RKO (cell line): ENCODE results near the gene WDR45B.

Experiments used
- DNase-seq: peaks from one replicate; pipeline ENCODE4 v3.0.0-alpha.2; 2016; ENCODE audit warnings: low spot score

The WDR45B gene

GRCh38 chr17:82648165-82648668 is at the start of gene WDR45B:
Gene WDR45B (minus strand): TSS chr17:82648444. CDS start chr17:82648340, 104 bp downstream.
- DNase-seq: peak; percentile 97

DNA sequence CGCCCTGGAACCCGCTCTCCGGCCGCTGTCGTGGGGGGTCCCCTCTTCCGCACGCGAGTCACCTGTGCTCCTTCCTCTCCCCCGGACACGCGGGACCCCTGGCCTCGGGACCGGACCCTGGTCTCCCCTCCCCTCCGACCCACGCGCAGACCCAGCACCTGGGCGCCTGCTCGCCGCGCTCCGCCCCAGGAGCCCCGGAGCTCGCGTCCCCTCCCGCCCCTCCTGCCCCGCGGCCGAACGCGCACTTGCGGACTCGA is 49.5 kb upstream of the WDR45B start:
- DNase-seq: no peak

GRCh38 chr17:82696916-82697807 is 48.9 kb upstream of the WDR45B start:
- DNase-seq: no peak

DNA sequence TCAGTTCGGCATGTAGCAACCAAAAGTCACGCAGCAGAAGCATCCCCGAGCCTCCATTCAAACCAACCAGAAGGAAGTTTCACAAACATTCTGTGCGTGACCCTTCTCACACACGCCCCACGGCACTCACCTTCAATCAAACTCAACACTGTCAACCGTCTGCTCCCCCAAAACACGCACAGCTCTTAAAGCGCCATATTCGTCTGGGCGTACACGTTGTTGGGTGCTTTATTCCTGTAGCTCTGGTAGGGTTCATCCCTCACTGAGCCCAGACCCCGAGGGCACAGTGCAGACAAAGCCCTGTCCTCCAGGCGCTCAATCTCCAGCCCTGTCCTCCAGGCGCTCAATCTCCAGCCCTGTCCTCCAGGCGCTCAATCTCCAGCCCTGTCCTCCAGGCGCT is 48.0 kb upstream of the WDR45B start:
- no peak for DNase-seq

- no peak for DNase-seq
Measured at GRCh38 chr17:82694647-82695046, 46.4 kb upstream of the WDR45B start.

GRCh38 chr17:82693168-82693867 is 45.1 kb upstream of the WDR45B start:
- no peak for DNase-seq

- DNase-seq: no peak
Measured at GRCh38 chr17:82692268-82692667, 44.0 kb upstream of the WDR45B start.

GRCh38 chr17:82691714-82692113 is 43.5 kb upstream of the WDR45B start:
- no peak for DNase-seq

GRCh38 chr17:82690786-82691489 is 42.7 kb upstream of the WDR45B start:
- DNase-seq: no peak

GRCh38 chr17:82689077-82689476 is 40.8 kb upstream of the WDR45B start:
- DNase-seq: no peak

DNA sequence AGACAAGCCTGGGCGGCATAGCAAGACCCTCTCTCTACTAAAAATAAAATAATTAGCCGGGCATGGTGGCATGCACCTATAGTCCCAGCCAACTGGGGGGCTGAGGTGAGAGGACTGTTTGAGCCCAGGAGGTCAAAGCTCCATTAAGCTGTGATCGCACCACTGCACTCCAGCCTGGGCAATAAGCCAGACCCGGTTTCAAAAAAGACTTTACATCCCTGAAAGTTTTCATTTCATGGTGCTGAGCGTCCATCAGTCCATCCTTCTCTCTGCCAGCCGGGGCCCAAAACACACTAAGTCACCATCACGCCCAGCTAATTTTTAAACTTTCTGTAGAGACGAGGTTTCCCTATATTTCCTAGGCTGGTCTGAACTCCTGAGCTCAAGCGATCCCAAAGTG is 39.6 kb upstream of the WDR45B start:
- no peak for DNase-seq

DNA sequence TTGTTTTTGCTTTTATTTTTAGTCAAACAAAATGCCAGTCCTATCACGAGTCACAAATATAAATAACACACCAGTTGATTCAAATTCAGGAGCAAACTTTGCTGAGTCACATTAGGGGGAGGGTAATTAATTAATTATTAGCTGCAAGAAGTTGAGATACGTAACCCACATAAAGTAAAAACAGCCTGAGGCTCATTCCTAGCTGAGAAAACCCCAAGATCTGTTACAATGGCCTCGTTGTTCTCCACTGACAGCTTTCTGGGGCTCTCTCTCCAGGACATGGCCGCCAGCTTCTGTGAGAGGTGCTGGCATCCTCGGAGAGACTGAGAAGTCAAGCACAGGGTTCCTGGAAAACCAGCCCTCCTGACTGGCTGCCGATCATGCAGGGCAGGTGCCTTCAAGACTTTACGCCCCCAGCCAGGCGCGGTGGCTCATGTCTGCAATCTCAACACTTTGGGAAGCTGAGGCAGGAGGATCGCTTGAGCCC is 39.2 kb upstream of the WDR45B start:
- no peak for DNase-seq

DNA sequence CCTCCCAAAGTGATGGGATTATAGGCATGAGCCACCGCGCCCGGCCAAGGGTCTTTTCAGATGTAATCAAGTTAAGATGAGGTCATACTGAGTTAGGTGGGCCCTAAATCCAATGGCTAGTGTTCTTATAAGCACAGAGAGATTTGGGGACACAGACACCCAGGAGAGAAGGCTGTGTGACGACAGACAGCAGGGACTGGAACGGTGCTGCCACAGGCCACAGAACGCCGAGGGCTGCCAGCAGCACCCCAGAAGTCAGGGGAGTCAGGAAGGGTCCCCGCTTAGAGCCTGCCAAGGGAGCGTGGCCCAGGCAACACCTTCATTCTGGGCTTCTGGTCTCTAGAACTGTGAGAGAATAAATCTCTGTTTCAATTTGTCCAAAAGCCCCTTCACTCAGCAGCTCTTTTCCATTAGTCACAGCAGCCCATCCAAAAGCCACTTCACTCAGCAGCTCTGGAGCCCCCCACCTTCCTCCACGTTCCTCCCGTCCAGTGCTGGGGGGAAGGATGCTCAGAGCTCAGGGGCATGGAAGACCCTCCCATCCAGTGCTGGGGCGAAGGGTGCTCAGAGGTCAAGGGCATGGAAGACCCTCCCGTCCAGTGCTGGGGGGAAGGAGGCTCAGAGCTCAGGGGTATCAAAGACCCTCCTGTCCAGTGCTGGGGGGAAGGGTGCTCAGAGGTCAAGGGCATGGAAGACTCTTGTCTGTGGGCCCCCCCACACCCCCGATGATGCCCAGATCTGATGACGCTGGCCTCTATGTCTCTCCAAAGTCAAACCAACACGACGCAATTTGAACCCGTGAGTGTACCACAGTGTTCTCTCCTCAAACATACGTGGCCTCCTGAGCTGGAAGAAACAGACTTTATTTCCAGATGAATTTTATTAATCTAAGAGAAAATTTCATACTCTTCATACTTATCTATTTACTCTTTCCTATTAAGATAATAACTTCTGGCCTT is 38.4 kb upstream of the WDR45B start:
- DNase-seq: no peak

- DNase-seq: no peak
Measured at GRCh38 chr17:82685291-82685690, 37.0 kb upstream of the WDR45B start.

DNA sequence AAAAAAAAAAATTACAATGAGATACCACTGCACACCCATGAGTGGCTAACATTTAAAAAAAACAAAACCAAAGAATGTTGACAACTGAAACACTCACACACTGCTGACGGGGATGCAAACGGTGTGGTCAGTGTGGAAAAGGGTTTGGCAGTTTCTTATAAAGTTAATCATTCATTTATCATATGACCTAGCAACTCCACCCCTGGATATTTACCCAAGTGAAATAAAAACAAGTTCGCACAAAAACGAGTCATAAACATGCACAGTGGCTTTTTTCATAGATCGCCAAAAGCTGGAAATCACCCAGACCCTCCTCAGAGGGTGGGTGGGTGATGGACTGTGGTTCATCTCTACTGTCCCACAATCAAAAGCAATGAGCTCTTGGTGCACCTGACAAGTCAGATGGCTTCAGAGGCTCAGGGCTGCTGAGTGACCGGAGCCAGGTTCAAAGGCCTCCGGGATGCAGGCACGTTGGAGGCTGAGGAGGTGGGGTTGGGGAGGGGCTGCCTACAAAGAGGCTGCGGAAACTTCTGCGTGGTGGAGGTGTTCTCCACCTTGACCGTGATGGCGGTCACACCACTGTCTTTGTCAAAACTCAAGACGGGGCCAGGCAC is 36.1 kb upstream of the WDR45B start:
- no peak for DNase-seq

GRCh38 chr17:82683534-82683933 is 35.3 kb upstream of the WDR45B start:
- DNase-seq: no peak

GRCh38 chr17:82681547-82681946 is 33.3 kb upstream of the WDR45B start:
- no peak for DNase-seq

DNA sequence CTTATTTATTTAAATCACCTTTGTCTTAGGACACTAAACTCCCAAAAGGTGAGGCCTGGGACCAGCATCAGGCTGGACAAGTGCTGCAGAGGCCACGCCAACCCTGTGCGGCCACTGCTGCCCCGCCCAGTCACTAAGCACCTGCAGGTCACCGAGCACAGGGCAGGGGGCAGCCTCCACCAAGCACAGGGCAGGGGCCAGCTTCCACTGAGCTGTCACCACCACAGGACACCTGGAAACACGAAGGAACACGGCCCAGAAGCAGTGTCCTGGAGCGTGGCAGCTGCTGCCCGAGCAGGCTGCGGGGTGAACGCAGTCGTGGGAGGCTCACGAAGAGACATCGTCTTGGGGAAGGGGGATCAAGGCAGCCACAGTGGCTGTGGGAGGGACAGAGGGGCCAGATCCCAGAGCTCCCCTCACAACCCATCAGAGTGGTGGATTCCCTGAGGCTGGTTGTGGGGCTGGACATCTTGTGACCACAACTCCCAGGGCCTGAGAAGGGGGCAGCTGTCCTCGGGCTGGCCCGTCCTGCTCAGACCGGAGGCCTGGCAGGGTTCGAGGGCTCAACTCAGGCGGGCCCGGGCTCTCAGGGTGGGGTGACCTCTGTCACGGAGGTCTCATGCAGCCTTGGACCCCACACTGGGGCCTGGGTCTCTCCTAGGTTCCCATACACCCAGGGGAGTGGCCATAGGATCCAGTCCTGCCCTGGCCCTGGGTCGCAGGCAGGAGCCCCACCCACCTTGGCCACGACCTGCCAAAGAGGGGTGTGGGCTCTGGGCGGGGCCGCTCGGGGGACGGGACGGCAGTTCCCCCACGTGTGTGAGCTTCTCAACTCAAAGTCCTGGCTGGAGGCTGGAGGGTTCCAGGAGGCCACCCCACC is 31.6 kb upstream of the WDR45B start:
- no peak for DNase-seq

- no peak for DNase-seq
Measured at GRCh38 chr17:82678265-82678891, 30.1 kb upstream of the WDR45B start.
